ENCODE data around the gene UBA1. TPM values are rescaled to one million over a fixed set of nuclear protein-coding genes. Genes with fewer than 3 reads are reported as not detected.
A peak's percentile ranks its signal among the peaks of the same experiment; 100 is the strongest.

Gene UBA1
- total RNA-seq, 1 donor from 2014 or later, result 161 TPM

DNA sequence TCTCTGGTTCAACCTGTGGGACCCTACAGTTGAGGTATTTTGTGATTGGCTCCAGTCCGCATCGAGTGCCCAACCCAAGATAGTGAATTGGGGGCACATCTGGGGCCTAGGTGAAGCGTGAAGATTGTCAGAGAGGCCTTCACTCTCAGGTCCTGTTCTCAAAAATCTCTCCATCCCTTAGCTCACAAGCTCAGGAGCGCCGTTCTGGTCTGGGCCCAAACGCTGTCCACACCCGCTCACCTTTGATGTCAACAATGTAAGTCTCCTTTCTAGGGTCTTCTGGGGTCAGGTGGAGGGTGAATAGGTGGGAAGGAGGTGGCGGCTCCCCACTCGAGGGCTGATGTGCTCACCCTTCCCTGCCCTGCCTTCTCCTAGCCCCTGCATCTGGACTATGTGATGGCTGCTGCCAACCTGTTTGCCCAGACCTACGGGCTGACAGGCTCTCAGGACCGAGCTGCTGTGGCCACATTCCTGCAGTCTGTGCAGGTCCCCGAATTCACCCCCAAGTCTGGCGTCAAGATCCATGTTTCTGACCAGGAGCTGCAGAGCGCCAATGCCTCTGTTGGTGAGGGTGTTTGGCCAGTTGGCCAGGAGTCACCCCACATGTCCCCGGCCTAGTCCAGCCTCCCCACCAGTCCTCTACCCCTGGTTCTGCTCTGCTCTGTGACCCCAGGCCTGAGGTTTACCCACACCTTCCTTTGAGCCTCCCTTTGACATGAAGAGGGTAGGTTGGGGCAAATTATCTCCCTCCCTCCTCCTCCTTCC lies 17.2 kb downstream of the UBA1 start:
- H3K4me3 ChIP-seq, result no peak overlapping the region

DNA sequence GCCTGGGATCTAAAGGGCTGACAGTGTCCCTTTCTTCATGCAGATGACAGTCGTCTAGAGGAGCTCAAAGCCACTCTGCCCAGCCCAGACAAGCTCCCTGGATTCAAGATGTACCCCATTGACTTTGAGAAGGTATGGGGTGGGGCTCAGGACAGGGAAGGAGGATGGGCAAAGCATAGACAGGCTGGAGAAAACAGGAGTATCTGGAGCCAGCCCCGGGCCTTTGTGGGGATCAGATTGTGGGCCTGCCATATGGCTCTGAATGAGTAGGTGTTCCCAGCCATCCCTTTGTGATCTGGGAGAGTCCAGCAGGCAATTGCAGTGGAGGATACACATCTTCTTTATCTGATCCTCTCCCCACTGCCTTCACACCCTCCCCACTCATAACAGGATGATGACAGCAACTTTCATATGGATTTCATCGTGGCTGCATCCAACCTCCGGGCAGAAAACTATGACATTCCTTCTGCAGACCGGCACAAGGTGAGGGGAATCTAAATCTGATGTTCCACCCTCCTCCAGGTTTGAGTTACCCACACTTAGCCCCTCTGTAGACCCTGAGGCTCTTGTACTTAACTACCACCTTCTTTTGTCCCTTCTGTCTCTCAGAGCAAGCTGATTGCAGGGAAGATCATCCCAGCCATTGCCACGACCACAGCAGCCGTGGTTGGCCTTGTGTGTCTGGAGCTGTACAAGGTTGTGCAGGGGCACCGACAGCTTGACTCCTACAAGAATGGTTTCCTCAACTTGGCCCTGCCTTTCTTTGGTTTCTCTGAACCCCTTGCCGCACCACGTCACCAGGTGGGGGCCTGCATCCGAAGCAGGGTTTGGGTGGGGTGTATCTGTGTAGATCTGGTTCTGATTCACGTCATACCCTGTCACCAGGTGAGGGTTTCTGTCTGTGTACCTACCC lies 19.0 kb downstream of the UBA1 start:
- no peak for ATAC-seq
- H3K4me3 ChIP-seq, result no peak overlapping the region
- DNase-seq, result no peak

More for the DNA sequence above, 17.2 kb downstream of the UBA1 start:
- Histone ChIP-seq H3K27ac (no peak overlapping the region), H3K9me3 (no peaks in the 10 kb centered on the region), H3K27me3 (no peaks in the 10 kb centered on the region), H3K4me1 (no peaks in the 10 kb centered on the region), H3K36me3 (peaks cover 70% of the 10 kb centered on the region)
- intact Hi-C loops (cut with DNase I), result no loop called here
- TF ChIP-seq, protein P1, sequence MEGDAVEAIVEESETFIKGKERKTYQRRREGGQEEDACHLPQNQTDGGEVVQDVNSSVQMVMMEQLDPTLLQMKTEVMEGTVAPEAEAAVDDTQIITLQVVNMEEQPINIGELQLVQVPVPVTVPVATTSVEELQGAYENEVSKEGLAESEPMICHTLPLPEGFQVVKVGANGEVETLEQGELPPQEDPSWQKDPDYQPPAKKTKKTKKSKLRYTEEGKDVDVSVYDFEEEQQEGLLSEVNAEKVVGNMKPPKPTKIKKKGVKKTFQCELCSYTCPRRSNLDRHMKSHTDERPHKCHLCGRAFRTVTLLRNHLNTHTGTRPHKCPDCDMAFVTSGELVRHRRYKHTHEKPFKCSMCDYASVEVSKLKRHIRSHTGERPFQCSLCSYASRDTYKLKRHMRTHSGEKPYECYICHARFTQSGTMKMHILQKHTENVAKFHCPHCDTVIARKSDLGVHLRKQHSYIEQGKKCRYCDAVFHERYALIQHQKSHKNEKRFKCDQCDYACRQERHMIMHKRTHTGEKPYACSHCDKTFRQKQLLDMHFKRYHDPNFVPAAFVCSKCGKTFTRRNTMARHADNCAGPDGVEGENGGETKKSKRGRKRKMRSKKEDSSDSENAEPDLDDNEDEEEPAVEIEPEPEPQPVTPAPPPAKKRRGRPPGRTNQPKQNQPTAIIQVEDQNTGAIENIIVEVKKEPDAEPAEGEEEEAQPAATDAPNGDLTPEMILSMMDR (IDR thresholded peaks at IDR 0.05), result no peak
- DNase-seq (no peak), ATAC-seq (no peak)

DNA sequence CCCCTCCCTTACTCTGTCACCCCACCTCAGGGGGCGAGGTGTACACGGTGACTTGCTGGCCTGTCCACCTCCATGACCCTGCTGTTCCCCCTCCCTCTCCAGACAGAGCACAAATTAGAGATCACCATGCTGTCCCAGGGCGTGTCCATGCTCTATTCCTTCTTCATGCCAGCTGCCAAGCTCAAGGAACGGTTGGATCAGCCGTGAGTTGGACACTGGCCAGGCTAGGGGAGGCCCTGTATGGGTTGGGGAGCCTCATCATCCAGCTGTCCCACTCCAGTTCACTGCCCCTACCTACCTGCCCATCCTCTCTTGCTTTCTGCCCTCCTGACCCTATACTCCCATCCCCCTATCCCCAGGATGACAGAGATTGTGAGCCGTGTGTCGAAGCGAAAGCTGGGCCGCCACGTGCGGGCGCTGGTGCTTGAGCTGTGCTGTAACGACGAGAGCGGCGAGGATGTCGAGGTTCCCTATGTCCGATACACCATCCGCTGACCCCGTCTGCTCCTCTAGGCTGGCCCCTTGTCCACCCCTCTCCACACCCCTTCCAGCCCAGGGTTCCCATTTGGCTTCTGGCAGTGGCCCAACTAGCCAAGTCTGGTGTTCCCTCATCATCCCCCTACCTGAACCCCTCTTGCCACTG lies 20.9 kb downstream of the UBA1 start:
- intact Hi-C loops (cut with DNase I), result no loop called here
- Histone ChIP-seq H3K27ac (no peak overlapping the region), H3K27me3 (no peaks in the 10 kb centered on the region), H3K4me3 (no peak overlapping the region), H3K36me3 (peaks cover 49% of the 10 kb centered on the region), H3K4me1 (no peaks in the 10 kb centered on the region), H3K9me3 (no peaks in the 10 kb centered on the region)
- no peak for ATAC-seq
- DNase-seq, result no peak
- TF ChIP-seq, protein P1 (IDR thresholded peaks at IDR 0.05), result no peak

More for the DNA sequence above, 19.0 kb downstream of the UBA1 start:
- no peak overlapping the region for H3K27ac ChIP-seq
- H3K27me3 ChIP-seq, result no peaks in the 10 kb centered on the region
- TF ChIP-seq, protein P1 (IDR thresholded peaks at IDR 0.05), result no peak
- intact Hi-C loops (cut with DNase I), result no loop called here
- H3K4me1 ChIP-seq, result no peaks in the 10 kb centered on the region
- peaks cover 53% of the 10 kb centered on the region for H3K36me3 ChIP-seq
- H3K9me3 ChIP-seq, result no peaks in the 10 kb centered on the region

DNA sequence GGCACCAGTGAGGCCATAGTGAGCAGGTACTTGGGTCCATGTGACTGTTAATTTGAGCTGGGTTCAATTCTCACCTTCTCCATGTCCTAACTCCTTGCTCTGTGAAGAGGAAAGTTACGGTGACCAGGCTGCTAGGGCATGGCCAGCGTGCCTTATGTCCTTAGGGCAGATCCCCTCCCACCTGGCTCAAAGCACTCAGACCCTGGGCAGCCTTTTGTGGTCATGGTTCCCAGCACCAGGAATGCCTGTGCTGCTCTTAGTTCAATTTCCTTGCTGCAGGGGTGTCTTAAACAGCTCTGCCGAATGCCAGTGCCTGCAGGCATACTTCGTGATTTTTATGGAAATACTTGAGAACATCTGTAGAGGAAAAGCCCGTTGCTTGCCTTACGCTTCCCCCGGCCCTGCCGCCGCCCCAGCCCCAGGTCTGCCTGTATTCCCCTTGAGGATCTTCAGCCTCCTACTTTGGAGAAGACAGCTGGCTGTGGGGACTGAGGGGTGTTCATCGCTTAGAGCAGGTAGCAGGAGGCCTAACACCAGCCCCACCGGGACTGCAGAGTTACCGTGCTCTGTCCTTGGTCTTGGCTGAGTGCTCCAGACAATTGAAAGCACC lies 21.8 kb downstream of the UBA1 start:
- Histone ChIP-seq H3K4me3 (no peak overlapping the region), H3K9me3 (no peaks in the 10 kb centered on the region), H3K4me1 (no peaks in the 10 kb centered on the region), H3K27ac (no peak overlapping the region), H3K27me3 (no peaks in the 10 kb centered on the region), H3K36me3 (peaks cover 41% of the 10 kb centered on the region)
- DNase-seq, result no peak
- TF ChIP-seq, protein P1 (IDR thresholded peaks at IDR 0.05), result no peak
- ATAC-seq, result no peak
- intact Hi-C loops (cut with DNase I), result no loop called here

DNA sequence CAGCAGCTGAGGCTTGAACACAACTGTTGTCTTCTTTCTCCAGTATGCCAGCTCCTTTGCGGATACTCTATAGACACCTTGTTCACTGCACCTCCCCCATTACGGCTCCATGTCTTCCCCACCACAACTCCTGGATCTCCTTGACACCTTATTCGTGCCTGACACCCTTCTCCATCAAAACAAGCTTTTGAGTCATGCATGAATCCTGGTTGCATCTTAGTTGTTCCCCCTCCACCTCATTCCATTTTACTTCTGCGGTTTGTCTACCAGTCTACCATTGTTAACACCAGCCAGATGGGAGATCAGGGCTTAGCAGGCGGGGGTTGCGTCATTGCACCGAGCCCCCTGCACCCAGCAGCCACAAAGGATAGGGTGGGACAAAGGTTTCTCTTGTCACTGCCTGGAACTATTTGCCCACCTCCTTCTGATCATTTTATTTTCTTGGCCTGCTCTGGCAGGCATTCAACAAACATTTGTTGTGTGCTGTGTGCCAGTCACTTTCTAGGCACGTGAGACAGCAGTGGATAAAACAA lies 22.8 kb downstream of the UBA1 start:
- H3K27ac ChIP-seq, result peak overlapping the region; percentile 76
- TF ChIP-seq, protein P1 (IDR thresholded peaks at IDR 0.05), result no peak
- no peaks in the 10 kb centered on the region for H3K27me3 ChIP-seq
- intact Hi-C loops (cut with DNase I), result no loop called here
- DNase-seq (no peak), ATAC-seq (no peak)
- H3K9me3 ChIP-seq, result no peaks in the 10 kb centered on the region
- peaks cover 31% of the 10 kb centered on the region for H3K36me3 ChIP-seq
- H3K4me3 ChIP-seq, result no peak overlapping the region
- H3K4me1 ChIP-seq, result no peaks in the 10 kb centered on the region

Data from upper lobe of right lung (tissue), 1 donor.